GM19025 (cell line): ENCODE results near the gene ARHGAP44.
"Not testable (repeated sequence)": the region's sequence is repeated elsewhere in the genome, so short reads cannot be mapped to it uniquely, and the experiment has no call there.

ENCODE experiments used
- ATAC-seq: cut with Tn5 transposase; IDR thresholded peaks from one replicate; pipeline ENCODE4 v1.9.1; 2021; ENCODE audit warnings: mild to moderate bottlenecking, low read depth, moderate library complexity; ENCODE audit not compliant: unreplicated experiment

The ARHGAP44 gene

GRCh38 chr17:12958786-12959185 lies 169.5 kb downstream of the ARHGAP44 start:
- no peak for ATAC-seq

GRCh38 chr17:12959441-12959840 lies 170.1 kb downstream of the ARHGAP44 start:
- ATAC-seq, result no peak

GRCh38 chr17:12961655-12962054 lies 172.4 kb downstream of the ARHGAP44 start:
- no peak for ATAC-seq

- no peak for ATAC-seq
These were observed 174.2 kb downstream of the ARHGAP44 start for GRCh38 chr17:12963505-12963904.

GRCh38 chr17:12964162-12964561 lies 174.9 kb downstream of the ARHGAP44 start:
- ATAC-seq, result no peak

- no peak for ATAC-seq
These were observed 175.5 kb downstream of the ARHGAP44 start for GRCh38 chr17:12964840-12965239.

- ATAC-seq, result no peak
These were observed 176.7 kb downstream of the ARHGAP44 start for GRCh38 chr17:12965988-12966387.

- no peak for ATAC-seq
These were observed 177.1 kb downstream of the ARHGAP44 start for GRCh38 chr17:12966413-12966812.

- ATAC-seq, result no peak
These were observed 178.7 kb downstream of the ARHGAP44 start for GRCh38 chr17:12967962-12968361.

- no peak for ATAC-seq
These were observed 184.3 kb downstream of the ARHGAP44 start for GRCh38 chr17:12973496-12974004.

GRCh38 chr17:12974005-12974531 lies 184.8 kb downstream of the ARHGAP44 start:
- no peak for ATAC-seq

- no peak for ATAC-seq
These were observed 187.9 kb downstream of the ARHGAP44 start for GRCh38 chr17:12977008-12977751.

GRCh38 chr17:12978787-12979186 lies 189.5 kb downstream of the ARHGAP44 start:
- not testable (repeated sequence) for ATAC-seq

- no peak for ATAC-seq
These were observed 189.9 kb downstream of the ARHGAP44 start for GRCh38 chr17:12979246-12979645.

GRCh38 chr17:12979826-12980500 lies 190.7 kb downstream of the ARHGAP44 start:
- no peak for ATAC-seq

- no peak for ATAC-seq
These were observed 192.9 kb downstream of the ARHGAP44 start for GRCh38 chr17:12982224-12982623.

- no peak for ATAC-seq
These were observed 194.9 kb downstream of the ARHGAP44 start for GRCh38 chr17:12983991-12984884.

GRCh38 chr17:12985431-12986293 lies 196.4 kb downstream of the ARHGAP44 start:
- ATAC-seq, result no peak

- no peak for ATAC-seq
These were observed 197.8 kb downstream of the ARHGAP44 start for GRCh38 chr17:12987120-12987519.
